Psoas muscle (tissue), 8 donors: ENCODE data around the gene TUBGCP6. TPM values are rescaled to one million over a fixed set of nuclear protein-coding genes. Genes with fewer than 3 reads are reported as not detected.

Experiments
- ATAC-seq, 4 donors: fragments of 200-7000 bp; cut with Tn5 transposase; one replicate each; pipeline ENCODE4 v1.9.1; 2020; ENCODE audit warnings: moderate library complexity in 3 of 4, mild to moderate bottlenecking in 2 of 4
- DNase-seq, 2 donors: peaks; one replicate each; pipeline ENCODE4 v3.0.0-alpha.2; 2020
- H3K27ac ChIP-seq: fragments of 200-600 bp; one replicate; pipeline ENCODE4 v1.8.0; 2022
- H3K27me3 ChIP-seq, 3 donors: fragments of 200-600 bp in 1 of 3; one replicate each; pipeline versions ENCODE4 v1.6.1 to v1.8.0; 2013 to 2022; ENCODE audit warnings: low read length in 2 of 3, mild to moderate bottlenecking in 2 of 3, moderate library complexity in 1 of 3; ENCODE audit not compliant: insufficient read depth in 3 of 3
- H3K36me3 ChIP-seq, 2 donors: fragments of 200-600 bp in 1 of 2; one replicate each; pipeline versions ENCODE4 v1.6.1 to v1.8.0; 2013 to 2022; ENCODE audit warnings: low read depth in 1 of 2, mild to moderate bottlenecking in 1 of 2, moderate library complexity in 1 of 2; ENCODE audit not compliant: insufficient read depth in 1 of 2
- H3K4me1 ChIP-seq: fragments of 200-600 bp; one replicate; pipeline ENCODE4 v1.8.0; 2022
- H3K4me3 ChIP-seq: fragments of 200-600 bp; one replicate; pipeline ENCODE4 v1.8.0; 2022; ENCODE audit warnings: mild to moderate bottlenecking
- H3K9me3 ChIP-seq: fragments of 200-600 bp; one replicate; pipeline ENCODE4 v1.8.0; 2022
- WGBS, 3 donors: extraction: QIAGEN DNeasy Blood & Tissue Kit; methylation state at CpG; one replicate each; pipeline versions ENCODE4 v1.1.6 to v1.1.7; 2013; 5-methylcytosine and 5-hydroxymethylcytosine counted together
- intact Hi-C, 2 donors: fragments of 100-400 bp; cut with DNase I; formaldehyde crosslinking; loops; one replicate each; pipeline versions ENCODE4 v1.11.0 to v1.14.2; 2022
- polyA plus RNA-seq, 3 donors: library from polyadenylated mRNA; stranded (reverse); fragments of 200-250 nt; gene quantifications; one replicate each; pipeline ENCODE4 v1.2.3, GENCODE V29; 2013
- total RNA-seq, 4 donors: library from RNA; stranded (reverse); fragmentation: NEBNext Ultra II Directional in 2 of 4; extraction: Animal tissue kit (Norgen Biotek cat#: 25700) in 2 of 4; gene quantifications; one replicate each; pipeline versions ENCODE4 v1.2.1 to v1.2.4, GENCODE V29; 2021 to 2023
- TF ChIP-seq, protein P1 (sequence below): fragments of 200-600 bp; IDR thresholded peaks from one replicate; pipeline ENCODE4 v1.8.0; 2022; ENCODE audit warnings: antibody characterized with exemption
- donor health status: healthy with polysubstance abuse.
- donor health status: DM: no; HTN: no; CAD: no; lungs with moderate emphysema.
- donor health status: Bipolar disorder and iron deficiency.
- donor health status: healthy.
- donor health status: DM: yes; HTN: yes; CAD: no.
- donor health status: DM: no; HTN: no; CAD: no.
- donor health status: DM: no; HTN: no; CAD: no.
- donor health status: DM: yes; HTN: yes; CAD: no.

The TUBGCP6 gene
- total and polyA plus RNA-seq, 7 donors, result 9.5 to 21.8 (median 18.0) TPM

DNA sequence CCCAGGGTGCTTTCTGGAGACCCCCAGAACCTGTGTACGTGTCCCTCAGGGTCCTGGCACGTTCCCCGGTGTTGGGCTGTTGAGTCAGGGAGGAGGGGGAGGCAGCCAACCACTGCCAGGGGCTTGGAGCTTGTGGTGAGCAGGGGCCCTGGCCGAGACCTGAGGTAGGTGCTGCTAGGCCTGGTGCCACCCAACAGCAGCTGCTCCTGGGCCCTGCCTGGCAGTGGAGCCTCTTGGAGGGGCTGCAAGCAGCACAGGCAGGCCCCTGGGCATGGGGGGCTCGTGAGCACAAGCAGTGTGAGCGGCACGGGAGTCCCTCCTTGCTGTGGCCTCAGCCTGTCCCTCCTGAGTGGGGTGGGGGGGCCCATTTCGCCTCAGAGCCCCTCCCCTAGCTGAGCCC lies 51.2 kb downstream of the TUBGCP6 start:
- no peak for ATAC-seq
- Histone ChIP-seq H3K4me1 (peaks cover 13% of the 10 kb centered on the region), H3K36me3 (peaks cover 2 to 47% of the 10 kb centered on the region in 2 donors), H3K27me3 (no peaks in the 10 kb centered on the region), H3K9me3 (no peaks in the 10 kb centered on the region), H3K27ac (no peak overlapping the region), H3K4me3 (no peak overlapping the region)
- DNase-seq, result no peak
- TF ChIP-seq, protein P1, sequence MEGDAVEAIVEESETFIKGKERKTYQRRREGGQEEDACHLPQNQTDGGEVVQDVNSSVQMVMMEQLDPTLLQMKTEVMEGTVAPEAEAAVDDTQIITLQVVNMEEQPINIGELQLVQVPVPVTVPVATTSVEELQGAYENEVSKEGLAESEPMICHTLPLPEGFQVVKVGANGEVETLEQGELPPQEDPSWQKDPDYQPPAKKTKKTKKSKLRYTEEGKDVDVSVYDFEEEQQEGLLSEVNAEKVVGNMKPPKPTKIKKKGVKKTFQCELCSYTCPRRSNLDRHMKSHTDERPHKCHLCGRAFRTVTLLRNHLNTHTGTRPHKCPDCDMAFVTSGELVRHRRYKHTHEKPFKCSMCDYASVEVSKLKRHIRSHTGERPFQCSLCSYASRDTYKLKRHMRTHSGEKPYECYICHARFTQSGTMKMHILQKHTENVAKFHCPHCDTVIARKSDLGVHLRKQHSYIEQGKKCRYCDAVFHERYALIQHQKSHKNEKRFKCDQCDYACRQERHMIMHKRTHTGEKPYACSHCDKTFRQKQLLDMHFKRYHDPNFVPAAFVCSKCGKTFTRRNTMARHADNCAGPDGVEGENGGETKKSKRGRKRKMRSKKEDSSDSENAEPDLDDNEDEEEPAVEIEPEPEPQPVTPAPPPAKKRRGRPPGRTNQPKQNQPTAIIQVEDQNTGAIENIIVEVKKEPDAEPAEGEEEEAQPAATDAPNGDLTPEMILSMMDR, result no peak
- WGBS, 3 donors, result 88 to 91% (median 89%) methylated on average over 7 to 8 of the region's 8 CpGs
- intact Hi-C loops, result no loop called here

DNA sequence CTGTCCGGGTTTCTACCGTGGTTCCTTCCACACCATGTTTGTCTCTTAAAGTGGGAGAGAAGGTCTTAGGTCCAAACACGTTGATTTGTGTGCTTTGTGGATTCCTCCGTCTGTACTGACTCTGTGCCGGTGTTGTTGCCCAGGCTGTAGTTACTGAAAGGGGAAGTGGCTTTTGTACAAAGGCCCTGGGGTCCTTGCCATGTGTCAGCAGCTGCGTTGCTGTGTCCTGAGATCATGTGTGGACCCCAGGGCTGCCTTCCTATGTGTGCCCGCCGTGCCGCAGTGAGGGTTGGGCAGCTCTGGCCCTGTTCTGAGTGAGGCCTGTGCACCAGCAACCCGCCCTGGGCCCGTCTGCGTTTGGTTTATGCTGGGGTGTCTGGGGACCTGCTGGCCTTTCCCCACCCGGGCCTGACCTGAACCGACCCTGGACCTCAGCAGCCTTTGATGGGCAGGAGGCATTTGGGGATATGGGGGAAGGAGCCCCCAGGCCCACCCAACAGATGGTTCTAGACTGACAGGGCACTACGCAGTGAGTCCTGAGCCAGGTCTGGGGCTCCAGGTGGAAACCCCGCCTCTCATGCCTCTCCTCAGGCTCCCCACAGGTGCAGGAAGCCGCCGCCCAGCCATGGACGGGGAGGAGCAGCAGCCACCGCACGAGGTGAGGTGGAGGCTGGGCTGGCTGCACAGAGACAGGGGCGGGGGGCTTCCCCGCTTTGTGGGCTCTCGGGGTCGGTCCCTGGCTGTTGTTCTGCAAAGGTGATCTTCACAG lies 52.2 kb downstream of the TUBGCP6 start:
- peak in 1 of 2 donors; percentile 14 for DNase-seq
- TF ChIP-seq, protein P1, result no peak
- intact Hi-C loops, result no loop called here
- no peak for ATAC-seq
- peaks cover 13% of the 10 kb centered on the region for H3K4me1 ChIP-seq
- H3K36me3 ChIP-seq, result peaks cover 2 to 37% of the 10 kb centered on the region in 2 donors
- WGBS, 3 donors, result 81 to 86% (median 84%) methylated on average over 24 to 25 of the region's 25 CpGs
- no peaks in the 10 kb centered on the region for H3K9me3 ChIP-seq
- H3K27me3 ChIP-seq, result no peaks in the 10 kb centered on the region
- H3K27ac ChIP-seq, result no peak overlapping the region
- no peak overlapping the region for H3K4me3 ChIP-seq

DNA sequence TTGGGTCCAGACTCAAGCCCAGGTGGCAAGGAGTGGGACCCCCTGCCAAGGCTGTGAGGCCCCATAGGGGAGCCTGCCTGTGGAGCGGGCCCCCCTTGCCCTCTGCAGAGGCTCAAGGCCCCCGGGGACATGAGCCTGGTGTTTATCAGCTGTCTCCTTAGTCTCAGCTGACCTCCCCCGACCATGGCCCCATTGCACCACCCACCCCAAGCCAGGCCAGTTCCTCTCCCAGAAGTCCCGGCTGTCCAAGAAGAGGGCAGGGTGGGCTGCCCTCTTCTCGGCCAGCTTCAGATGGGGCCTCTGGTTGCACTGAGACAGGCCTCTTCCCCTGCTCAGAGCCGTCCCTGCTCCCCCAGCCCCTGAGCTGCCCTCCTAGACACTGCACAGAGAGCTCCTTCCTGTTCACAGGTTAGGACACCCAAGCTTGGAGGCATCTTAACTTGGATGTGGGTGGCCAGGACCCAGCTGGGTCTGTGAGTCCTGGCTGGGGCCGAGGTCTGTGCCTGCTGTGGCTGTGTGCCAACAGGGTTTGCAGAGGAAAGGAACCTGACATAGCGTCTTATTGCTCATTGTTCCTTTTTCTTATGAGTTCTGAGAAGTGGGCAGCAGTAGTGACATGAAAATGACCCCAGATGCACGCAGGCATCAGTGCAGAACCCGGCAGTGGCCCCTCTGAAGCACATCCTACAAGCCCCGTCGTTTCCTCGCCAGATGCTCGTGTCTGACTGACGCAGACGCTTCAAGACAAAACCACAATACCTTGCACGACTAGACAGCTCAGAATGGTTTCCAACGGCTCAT lies 53.7 kb downstream of the TUBGCP6 start:
- peak overlapping the region; percentile 50 for H3K4me3 ChIP-seq
- peak overlapping the region; percentile 54 for H3K27ac ChIP-seq
- H3K4me1 ChIP-seq, result peaks cover 19% of the 10 kb centered on the region
- ATAC-seq, result peak in 1 of 4 donors; percentile 4
- 69 to 75% (median 75%) methylated on average over 18 of the region's 18 CpGs for WGBS, 3 donors
- no peaks in the 10 kb centered on the region for H3K27me3 ChIP-seq
- peaks cover 2 to 28% of the 10 kb centered on the region in 2 donors for H3K36me3 ChIP-seq
- H3K9me3 ChIP-seq, result no peaks in the 10 kb centered on the region
- intact Hi-C loops, result no loop called here
- DNase-seq, result peak in 1 of 2 donors; percentile 41
- TF ChIP-seq, protein P1, result no peak

DNA sequence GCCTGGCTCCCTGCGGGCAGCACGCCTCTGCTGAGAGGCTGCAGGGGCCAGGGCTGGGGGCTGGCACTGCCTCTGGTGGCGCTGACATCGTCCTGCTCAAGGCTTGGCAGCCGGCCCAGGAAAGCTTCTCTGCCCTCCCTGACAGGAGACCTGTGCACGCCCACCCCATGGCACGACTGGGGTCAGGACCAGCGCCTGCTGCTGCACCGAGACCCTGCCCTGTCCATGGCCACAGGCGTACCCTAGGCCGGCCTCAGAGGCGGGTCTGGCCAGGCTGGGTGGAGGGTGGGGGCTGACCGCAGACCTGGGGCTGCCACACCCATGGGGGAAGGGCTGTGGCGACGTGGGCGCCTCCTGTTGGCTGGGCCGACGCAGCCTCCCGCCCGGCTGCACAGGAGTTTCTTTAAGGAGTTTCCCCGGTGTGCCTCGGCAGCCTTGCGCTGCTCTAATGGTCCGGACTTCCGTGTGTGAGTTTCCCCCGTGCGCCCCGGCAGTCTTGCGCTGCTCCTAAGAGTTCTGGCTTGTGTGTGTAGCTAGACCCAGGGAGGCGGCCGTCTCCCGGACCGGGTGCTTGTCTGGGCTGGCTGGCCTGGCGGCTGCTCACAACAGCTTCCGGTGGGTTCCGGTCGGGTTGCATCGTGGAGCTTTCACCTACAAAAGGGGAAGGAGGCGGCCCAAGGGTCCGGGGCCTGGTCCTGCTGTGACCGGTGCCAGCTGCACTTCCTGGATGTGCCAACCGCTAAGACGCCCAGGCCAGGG lies 54.5 kb downstream of the TUBGCP6 start:
- H3K27ac ChIP-seq, result peak overlapping the region; percentile 54
- peaks cover 19% of the 10 kb centered on the region for H3K4me1 ChIP-seq
- peaks cover 2 to 20% of the 10 kb centered on the region in 2 donors for H3K36me3 ChIP-seq
- DNase-seq (peak; percentile 80 to 86), ATAC-seq (peak; percentile 27 to 62 (median 42))
- 29 to 36% (median 33%) methylated on average over 38 to 43 of the region's 43 CpGs for WGBS, 3 donors
- H3K27me3 ChIP-seq, result no peaks in the 10 kb centered on the region
- H3K9me3 ChIP-seq, result no peaks in the 10 kb centered on the region
- intact Hi-C loops, result no loop called here
- H3K4me3 ChIP-seq, result peak overlapping the region; percentile 50
- TF ChIP-seq, protein P1, result no peak
